ENCODE results near the gene MS4A4A.

Gene MS4A4A

DNA sequence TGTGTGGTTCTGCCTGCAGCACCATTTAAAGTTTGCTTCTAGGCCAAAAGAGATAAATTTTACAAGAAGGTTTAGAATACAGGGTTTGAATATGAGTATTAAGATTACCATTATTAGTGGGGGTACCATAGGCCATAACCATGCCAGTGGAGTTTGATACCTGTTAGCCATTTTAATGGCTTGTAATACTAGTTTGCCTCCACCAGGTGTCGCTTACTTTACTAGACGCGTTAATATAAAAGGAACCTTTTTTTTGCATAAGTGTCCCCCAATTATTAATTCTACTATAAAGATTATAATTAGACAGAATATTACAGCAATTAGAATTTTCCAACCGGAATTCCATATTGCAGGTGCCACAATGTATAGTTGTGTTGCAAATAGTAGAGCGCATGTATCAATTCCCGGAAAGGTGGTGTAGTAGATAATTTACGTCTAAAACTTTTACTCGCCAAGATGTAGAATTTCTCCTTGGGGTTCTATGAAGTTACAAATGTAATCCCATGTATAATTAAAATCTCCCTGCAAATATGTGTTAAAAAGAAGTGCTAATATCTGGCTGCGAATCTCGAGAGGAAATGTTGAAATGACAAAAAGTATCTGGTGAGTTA, 62.7 kb downstream of the MS4A4A start:
- peak in 1 of 2 experiments; percentile 51 for DNase-seq (ENCODE audit: low read depth in 1 of 2, low spot score in 1 of 2)
- no peak for TF ChIP-seq JUND (IDR thresholded peaks at IDR 0.05; ENCODE audit: low read depth)
- in situ Hi-C loops (cut with HindIII; ENCODE audit: low pct_unique_long_range_greater_than_20kb, low sequenced_read_pairs) = no loop called here

- no peak for TF ChIP-seq JUND (IDR thresholded peaks at IDR 0.05; ENCODE audit: low read depth)
- no peak for DNase-seq (ENCODE audit: low read depth in 1 of 2, low spot score in 1 of 2)
- in situ Hi-C loops (cut with HindIII; ENCODE audit: low pct_unique_long_range_greater_than_20kb, low sequenced_read_pairs) = no loop called here
Measured at GRCh38 chr11:60344146-60344545, 63.7 kb downstream of the MS4A4A start.

- in situ Hi-C loops (cut with HindIII; ENCODE audit: low pct_unique_long_range_greater_than_20kb, low sequenced_read_pairs) = no loop called here
- DNase-seq (ENCODE audit: low read depth in 1 of 2, low spot score in 1 of 2) = peak in 1 of 2 experiments; percentile 63
- no peak for TF ChIP-seq JUND (IDR thresholded peaks at IDR 0.05; ENCODE audit: low read depth)
Measured at GRCh38 chr11:60345489-60345888, 65.0 kb downstream of the MS4A4A start.

DNA sequence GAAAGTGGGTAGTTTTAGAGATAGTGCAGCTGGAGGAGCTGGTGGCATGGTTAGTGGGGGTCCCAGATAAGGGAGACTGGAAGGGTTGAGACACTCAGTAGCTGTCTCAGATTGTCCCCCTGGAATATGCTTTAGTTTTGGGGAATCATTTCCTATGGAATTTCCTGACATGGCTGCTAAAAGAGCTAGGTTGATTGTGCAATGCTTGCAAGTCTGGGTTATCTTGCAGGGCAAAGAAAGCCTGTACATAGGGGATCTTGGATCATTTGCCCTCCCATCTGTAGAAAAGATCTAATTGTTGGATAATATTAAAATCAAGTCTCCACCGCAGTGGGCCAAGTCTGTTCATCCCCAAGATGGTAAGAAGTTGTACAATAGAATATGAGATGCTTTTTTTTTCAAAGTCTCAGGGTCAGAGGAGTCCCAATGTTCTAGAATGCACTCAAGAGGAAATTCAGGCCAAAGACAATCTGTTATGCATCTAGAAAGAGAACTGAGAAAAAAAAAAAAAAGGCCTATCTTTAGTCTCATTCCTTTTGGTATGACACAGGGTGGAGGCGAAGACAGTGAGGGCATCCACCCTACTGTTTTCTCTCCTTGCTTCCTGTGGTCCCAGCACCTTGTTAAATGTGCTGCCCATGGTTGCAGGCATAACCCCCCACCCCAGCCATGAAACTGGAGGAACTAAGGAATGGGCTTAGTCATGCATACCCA, 66.8 kb downstream of the MS4A4A start:
- in situ Hi-C loops (cut with HindIII; ENCODE audit: low pct_unique_long_range_greater_than_20kb, low sequenced_read_pairs) = no loop called here
- no peak for DNase-seq (ENCODE audit: low read depth in 1 of 2, low spot score in 1 of 2)
- no peak for TF ChIP-seq JUND (IDR thresholded peaks at IDR 0.05; ENCODE audit: low read depth)

- peak in 1 of 2 experiments; percentile 58 for DNase-seq (ENCODE audit: low read depth in 1 of 2, low spot score in 1 of 2)
- in situ Hi-C loops (cut with HindIII; ENCODE audit: low pct_unique_long_range_greater_than_20kb, low sequenced_read_pairs) = no loop called here
- TF ChIP-seq JUND (IDR thresholded peaks at IDR 0.05; ENCODE audit: low read depth) = no peak
Measured at GRCh38 chr11:60348116-60348515, 67.7 kb downstream of the MS4A4A start.

DNA sequence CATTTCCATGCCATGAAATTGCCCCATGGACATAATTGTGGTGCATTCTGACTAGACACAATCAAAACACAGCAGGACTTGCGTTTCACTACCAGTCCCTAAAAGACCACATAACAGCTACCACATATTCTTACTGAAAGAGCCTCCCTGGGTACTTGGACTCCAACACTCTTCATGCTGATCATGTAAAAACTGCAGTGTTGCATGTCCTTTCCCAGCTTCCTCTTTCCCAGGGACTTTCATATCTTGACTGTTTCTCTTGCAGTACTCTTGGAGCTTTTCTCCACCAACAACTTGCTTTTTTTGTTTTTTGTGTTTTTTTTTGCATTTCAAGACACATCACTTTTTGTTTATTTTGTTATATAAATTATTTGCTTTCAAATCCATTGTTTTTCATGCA, 69.5 kb downstream of the MS4A4A start:
- no peak for TF ChIP-seq JUND (IDR thresholded peaks at IDR 0.05; ENCODE audit: low read depth)
- in situ Hi-C loops (cut with HindIII; ENCODE audit: low pct_unique_long_range_greater_than_20kb, low sequenced_read_pairs) = no loop called here

DNA sequence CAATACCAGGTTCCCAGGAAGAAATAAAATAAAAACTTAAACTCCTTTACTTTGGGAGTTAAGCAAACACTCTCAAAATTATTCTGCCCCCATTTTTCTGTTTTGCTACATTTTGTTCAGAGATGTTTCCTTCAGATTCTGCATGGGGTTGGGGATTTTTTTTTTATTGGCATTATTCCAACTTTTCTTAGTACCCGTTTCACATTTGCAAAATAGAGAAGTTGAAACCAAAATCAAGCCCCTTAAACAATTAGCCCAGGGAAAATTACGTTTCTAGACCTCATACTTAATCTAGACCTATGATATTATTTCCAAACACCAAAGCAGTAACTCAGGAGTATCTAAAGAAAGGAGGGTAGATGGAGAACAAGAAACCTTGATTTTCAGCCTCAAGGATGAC, 77.3 kb downstream of the MS4A4A start:
- no peak for TF ChIP-seq JUND (IDR thresholded peaks at IDR 0.05; ENCODE audit: low read depth)
- in situ Hi-C loops (cut with HindIII; ENCODE audit: low pct_unique_long_range_greater_than_20kb, low sequenced_read_pairs) = no loop called here
- DNase-seq (ENCODE audit: low read depth in 1 of 2, low spot score in 1 of 2) = no peak

More for the DNA sequence above, 69.5 kb downstream of the MS4A4A start:
- DNase-seq (ENCODE audit: low read depth in 1 of 2, low spot score in 1 of 2) = no peak

Data from T47D (cell line).